GM21360 (cell line): ENCODE data around the gene BIRC7.
"Not testable (repeated sequence)": the region's sequence is repeated elsewhere in the genome, so short reads cannot be mapped to it uniquely, and the experiment has no call there.

Experiments
- ATAC-seq: cut with Tn5 transposase; IDR thresholded peaks from one replicate; pipeline ENCODE4 v1.9.1; 2021; ENCODE audit warnings: mild to moderate bottlenecking, moderate library complexity; ENCODE audit not compliant: unreplicated experiment

Gene BIRC7

GRCh38 chr20:63206878-63207277 lies 28.8 kb upstream of the BIRC7 start:
- ATAC-seq = no peak

GRCh38 chr20:63208346-63208909 lies 27.3 kb upstream of the BIRC7 start:
- ATAC-seq = no peak

GRCh38 chr20:63210011-63210605 lies 25.6 kb upstream of the BIRC7 start:
- no peak for ATAC-seq

GRCh38 chr20:63212393-63212730 lies 23.3 kb upstream of the BIRC7 start:
- no peak for ATAC-seq

- ATAC-seq = no peak
Measured at GRCh38 chr20:63212792-63213191, 22.9 kb upstream of the BIRC7 start.

GRCh38 chr20:63214514-63214913 lies 21.2 kb upstream of the BIRC7 start:
- no peak for ATAC-seq

- ATAC-seq = no peak
Measured at GRCh38 chr20:63215101-63216040, 20.3 kb upstream of the BIRC7 start.

- peak; percentile 88 for ATAC-seq
Measured at GRCh38 chr20:63216041-63216848, 19.5 kb upstream of the BIRC7 start, which contains the start of gene YTHDF1. Gene YTHDF1 (minus strand): TSS chr20:63216131. CDS start chr20:63215892, 239 bp downstream.

GRCh38 chr20:63216849-63217471 lies 18.7 kb upstream of the BIRC7 start:
- no peak for ATAC-seq

GRCh38 chr20:63217706-63218105 lies 18.0 kb upstream of the BIRC7 start:
- ATAC-seq = no peak

- no peak for ATAC-seq
Measured at GRCh38 chr20:63218701-63219446, 16.8 kb upstream of the BIRC7 start.

GRCh38 chr20:63219447-63219821 lies 16.3 kb upstream of the BIRC7 start:
- no peak for ATAC-seq

GRCh38 chr20:63219866-63220521 lies 15.7 kb upstream of the BIRC7 start:
- ATAC-seq = no peak

GRCh38 chr20:63220696-63221399 lies 14.9 kb upstream of the BIRC7 start:
- ATAC-seq = no peak

- ATAC-seq = not testable (repeated sequence)
Measured at GRCh38 chr20:63221400-63222053, 14.2 kb upstream of the BIRC7 start.

- no peak for ATAC-seq
Measured at GRCh38 chr20:63222541-63222940, 13.2 kb upstream of the BIRC7 start.

GRCh38 chr20:63223121-63223825 lies 12.4 kb upstream of the BIRC7 start:
- ATAC-seq = no peak

GRCh38 chr20:63223826-63224207 lies 11.9 kb upstream of the BIRC7 start:
- ATAC-seq = no peak
